C4-2B (cell line): Measurements from ENCODE around the gene SLC9A9.

Experiments used
- ZFX ChIP-seq: fragments of 450-650 bp; IDR thresholded peaks from 2 replicates; pipeline ENCODE4 v1.6.1; 2017
- TF ChIP-seq, protein P1 (sequence below): fragments of 450-650 bp; conservative IDR thresholded peaks from 2 replicates; pipeline ENCODE4 v1.5.1; 2017; ENCODE audit warnings: mild to moderate bottlenecking

- TF ChIP-seq, protein P1, sequence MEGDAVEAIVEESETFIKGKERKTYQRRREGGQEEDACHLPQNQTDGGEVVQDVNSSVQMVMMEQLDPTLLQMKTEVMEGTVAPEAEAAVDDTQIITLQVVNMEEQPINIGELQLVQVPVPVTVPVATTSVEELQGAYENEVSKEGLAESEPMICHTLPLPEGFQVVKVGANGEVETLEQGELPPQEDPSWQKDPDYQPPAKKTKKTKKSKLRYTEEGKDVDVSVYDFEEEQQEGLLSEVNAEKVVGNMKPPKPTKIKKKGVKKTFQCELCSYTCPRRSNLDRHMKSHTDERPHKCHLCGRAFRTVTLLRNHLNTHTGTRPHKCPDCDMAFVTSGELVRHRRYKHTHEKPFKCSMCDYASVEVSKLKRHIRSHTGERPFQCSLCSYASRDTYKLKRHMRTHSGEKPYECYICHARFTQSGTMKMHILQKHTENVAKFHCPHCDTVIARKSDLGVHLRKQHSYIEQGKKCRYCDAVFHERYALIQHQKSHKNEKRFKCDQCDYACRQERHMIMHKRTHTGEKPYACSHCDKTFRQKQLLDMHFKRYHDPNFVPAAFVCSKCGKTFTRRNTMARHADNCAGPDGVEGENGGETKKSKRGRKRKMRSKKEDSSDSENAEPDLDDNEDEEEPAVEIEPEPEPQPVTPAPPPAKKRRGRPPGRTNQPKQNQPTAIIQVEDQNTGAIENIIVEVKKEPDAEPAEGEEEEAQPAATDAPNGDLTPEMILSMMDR = no peak
- TF ChIP-seq ZFX = no peak
Measured at GRCh38 chr3:143613226-143613625, 235.0 kb downstream of the SLC9A9 start.
